ENCODE results near the gene HOXD12.

HOXD12 gene

GRCh38 chr2:176117162-176117822 is 17.7 kb downstream of the HOXD12 start:
- in situ Hi-C loops (cut with MboI; ENCODE audit: low sequenced_read_pairs): no loop called here

GRCh38 chr2:176117823-176118371 is 18.3 kb downstream of the HOXD12 start:
- in situ Hi-C loops (cut with MboI; ENCODE audit: low sequenced_read_pairs): no loop called here

- in situ Hi-C loops (cut with MboI; ENCODE audit: low sequenced_read_pairs): no loop called here
Measured at GRCh38 chr2:176118601-176119339, 19.2 kb downstream of the HOXD12 start.

- in situ Hi-C loops (cut with MboI; ENCODE audit: low sequenced_read_pairs): loop anchor here (10.0 kb wide), 1 partner anchor 1034 kb away; no protein-coding TSS in a partner anchor
Measured at GRCh38 chr2:176120364-176121189, 21.0 kb downstream of the HOXD12 start.

GRCh38 chr2:176121190-176122051 is 21.8 kb downstream of the HOXD12 start:
- in situ Hi-C loops (cut with MboI; ENCODE audit: low sequenced_read_pairs): loop anchor here (10.0 kb wide), 1 partner anchor 1033 kb away; no protein-coding TSS in a partner anchor

- in situ Hi-C loops (cut with MboI; ENCODE audit: low sequenced_read_pairs): loop anchor here (10.0 kb wide), 1 partner anchor 1033 kb away; no protein-coding TSS in a partner anchor
Measured at GRCh38 chr2:176122052-176122682, 22.6 kb downstream of the HOXD12 start.

- in situ Hi-C loops (cut with MboI; ENCODE audit: low sequenced_read_pairs): loop anchor here (10.0 kb wide), 1 partner anchor 1032 kb away; no protein-coding TSS in a partner anchor
Measured at GRCh38 chr2:176122683-176123410, 23.3 kb downstream of the HOXD12 start, which contains the start of gene HOXD9. Gene HOXD9 (plus strand): TSS chr2:176122719. CDS start chr2:176122769, 50 bp downstream.

- in situ Hi-C loops (cut with MboI; ENCODE audit: low sequenced_read_pairs): loop anchor here (10.0 kb wide), 1 partner anchor 1031 kb away; no protein-coding TSS in a partner anchor
Measured at GRCh38 chr2:176123411-176124109, 24.0 kb downstream of the HOXD12 start.

- in situ Hi-C loops (cut with MboI; ENCODE audit: low sequenced_read_pairs): loop anchor here (10.0 kb wide), 1 partner anchor 1030 kb away; no protein-coding TSS in a partner anchor
Measured at GRCh38 chr2:176124110-176124946, 24.7 kb downstream of the HOXD12 start.

- in situ Hi-C loops (cut with MboI; ENCODE audit: low sequenced_read_pairs): loop anchor here (10.0 to 25.0 kb wide), 4 partner anchors 337 to 1187 kb away; no protein-coding TSS in a partner anchor
Measured at GRCh38 chr2:176124947-176125771, 25.6 kb downstream of the HOXD12 start.

GRCh38 chr2:176125772-176126054 is 26.1 kb downstream of the HOXD12 start:
- in situ Hi-C loops (cut with MboI; ENCODE audit: low sequenced_read_pairs): loop anchor here (10.0 to 25.0 kb wide), 4 partner anchors 337 to 1187 kb away; no protein-coding TSS in a partner anchor

- in situ Hi-C loops (cut with MboI; ENCODE audit: low sequenced_read_pairs): loop anchor here (10.0 to 25.0 kb wide), 4 partner anchors 335 to 1185 kb away; no protein-coding TSS in a partner anchor
Measured at GRCh38 chr2:176126929-176127773, 27.6 kb downstream of the HOXD12 start.

- in situ Hi-C loops (cut with MboI; ENCODE audit: low sequenced_read_pairs): loop anchor here (10.0 to 25.0 kb wide), 4 partner anchors 335 to 1185 kb away; no protein-coding TSS in a partner anchor
Measured at GRCh38 chr2:176127774-176128072, 28.1 kb downstream of the HOXD12 start.

GRCh38 chr2:176128172-176128981 is 28.8 kb downstream of the HOXD12 start:
- in situ Hi-C loops (cut with MboI; ENCODE audit: low sequenced_read_pairs): loop anchor here (10.0 to 25.0 kb wide), 4 partner anchors 334 to 1184 kb away; no protein-coding TSS in a partner anchor

Data from HL-60/S4 (cell line).